T-cell (primary cell): Measurements from ENCODE around the gene PDHA1. TPM values are rescaled to one million over a fixed set of nuclear protein-coding genes. Genes with fewer than 3 reads are reported as not detected.
A peak's percentile ranks its signal among the peaks of the same experiment; 100 is the strongest.

Experiments
- ATAC-seq, 4 experiments: fragments of 200-7000 bp in 3 of 4; fragments of 150-1000 bp in 1 of 4; cut with Tn5 transposase; replicated peaks in 1 of 4; 1 replicate in 3 of 4; 2 replicates in 1 of 4; pipeline ENCODE4 v1.10.0; 2021; ENCODE audit warnings: moderate library complexity in 3 of 4, mild to moderate bottlenecking in 2 of 4, moderate number of reproducible peaks in 1 of 4
- CTCF ChIA-PET, 2 donors: fragments of 300-600 bp; sonication (Branson Sonifier 250); formaldehyde crosslinking; loops; one replicate each; lab custom pipeline; 2022; ENCODE audit warnings: antibody characterized with exemption in 2 of 2; lab: Charles Lee
- POLR2A ChIA-PET, 2 donors: fragments of 300-600 bp; sonication (Branson Sonifier 250); formaldehyde crosslinking; loops; one replicate each; lab custom pipeline; 2022; ENCODE audit warnings: antibody characterized with exemption in 2 of 2; lab: Charles Lee
- DNase-seq, 35 experiments: peaks; one replicate each; pipeline versions ENCODE4 v3.0.0 to v3.0.0-alpha.2; 2013 to 2023
- H3K27ac ChIP-seq: one replicate; pipeline ENCODE4 v1.5.1; 2013; ENCODE audit warnings: low read length
- H3K27me3 ChIP-seq, 2 experiments: replicated peaks in 1 of 2; 1 replicate in 1 of 2; 2 replicates in 1 of 2; pipeline versions ENCODE4 v1.6.1 to v1.7.0; 2013; ENCODE audit warnings: low read length in 1 of 2, mixed read lengths in 1 of 2; ENCODE audit not compliant: control insufficient read depth in 2 of 2, insufficient read depth in 2 of 2; ENCODE audit errors: extremely low read depth in 1 of 2
- H3K36me3 ChIP-seq, 2 donors: 1 replicate in 1 of 2; 2 replicates in 1 of 2; pipeline versions ENCODE4 v1.6.1 to v1.7.0; 2013; ENCODE audit warnings: low read length in 1 of 2; ENCODE audit not compliant: control insufficient read depth in 2 of 2, insufficient read depth in 1 of 2; ENCODE audit errors: extremely low read depth in 1 of 2
- H3K4me1 ChIP-seq, 2 experiments: 1 replicate in 1 of 2; 2 replicates in 1 of 2; pipeline versions ENCODE4 v1.6.1 to v1.7.0; 2013; ENCODE audit warnings: low read length in 2 of 2, mixed read lengths in 1 of 2; ENCODE audit not compliant: insufficient read depth in 2 of 2, control insufficient read depth in 1 of 2; ENCODE audit errors: extremely low read depth in 1 of 2
- H3K4me3 ChIP-seq, 2 donors: 1 replicate in 1 of 2; 2 replicates in 1 of 2; pipeline versions ENCODE4 v1.5.1 to v1.7.0; 2013; ENCODE audit warnings: mild to moderate bottlenecking in 2 of 2, low read length in 1 of 2, moderate library complexity in 1 of 2; ENCODE audit not compliant: control insufficient read depth in 1 of 2; ENCODE audit errors: extremely low read depth in 1 of 2
- H3K9me3 ChIP-seq: 2 replicates; pipeline ENCODE4 v1.7.0; 2013
- H3K27ac Mint-ChIP-seq, 2 donors: one replicate each; pipeline ENCODE4 v1.8.0; 2020 to 2021; ENCODE audit warnings: mild to moderate bottlenecking in 2 of 2, mixed read lengths in 2 of 2
- H3K27me3 Mint-ChIP-seq, 2 donors: one replicate each; pipeline ENCODE4 v1.8.0; 2021 to 2022; ENCODE audit warnings: mixed read lengths in 2 of 2
- H3K36me3 Mint-ChIP-seq: one replicate; pipeline ENCODE4 v1.8.0; 2021; ENCODE audit warnings: mixed read lengths
- H3K4me1 Mint-ChIP-seq, 3 donors: one replicate each; pipeline ENCODE4 v1.8.0; 2020 to 2022; ENCODE audit warnings: mixed read lengths in 3 of 3, mild to moderate bottlenecking in 1 of 3
- H3K4me3 Mint-ChIP-seq, 3 donors: one replicate each; pipeline ENCODE4 v1.8.0; 2020 to 2022; ENCODE audit warnings: mild to moderate bottlenecking in 3 of 3, mixed read lengths in 3 of 3, moderate library complexity in 3 of 3
- H3K9me3 Mint-ChIP-seq, 3 donors: one replicate each; pipeline ENCODE4 v1.8.0; 2020 to 2022; ENCODE audit warnings: mixed read lengths in 3 of 3
- WGBS: methylation state at CpG from one replicate; pipeline ENCODE4 v1.1.5; 2013; ENCODE audit warnings: missing lambda C conversion rate; ENCODE audit not compliant: insufficient coverage; 5-methylcytosine and 5-hydroxymethylcytosine counted together
- total RNA-seq, 35 experiments: library from RNA in 6 of 35; stranded (reverse) in 6 of 35; fragments of 120-200 nt in 1 of 35; gene quantifications; one replicate each; pipeline versions ENCODE4 v1.2.1 to v1.2.4 and lab custom pipeline; 2013 to 2026

The PDHA1 gene
- total RNA-seq, 5 donors from 2014 or later (not counting 1 experiment from before 2014, with no cell fraction given) = 84.0 to 120 (median 114) TPM

- peak in 1 of 4 experiments; percentile 42 for ATAC-seq
- ChIA-PET CTCF (no interaction called here), POLR2A (no interaction called here)
- Mint-ChIP-seq H3K27ac (peak overlapping the region; percentile 74 to 79), H3K9me3 (no peaks in the 10 kb centered on the region), H3K4me3 (no peak overlapping the region), H3K4me1 (peaks cover 8 to 28% (median 22%) of the 10 kb centered on the region in 3 donors), H3K36me3 (peaks cover 23% of the 10 kb centered on the region), H3K27me3 (peaks cover 0 to 4% of the 10 kb centered on the region in 2 donors)
- Histone ChIP-seq H3K36me3 (peaks cover 2 to 64% of the 10 kb centered on the region in 2 donors), H3K9me3 (no peaks in the 10 kb centered on the region), H3K27me3 (no peaks in the 10 kb centered on the region), H3K4me3 (no peak overlapping the region), H3K27ac (peak overlapping the region; percentile 68), H3K4me1 (peaks cover 0 to 18% of the 10 kb centered on the region in 2 experiments)
- peak in 1 of 35 experiments; percentile 18 for DNase-seq
- no CpG with 5 or more reads among the region's 8 CpGs for WGBS
These were observed 7.2 kb downstream of the PDHA1 start for GRCh38 chrX:19350941-19351384.

GRCh38 chrX:19354625-19355024 is 10.9 kb downstream of the PDHA1 start:
- H3K27me3 Mint-ChIP-seq = peaks cover 0 to 4% of the 10 kb centered on the region in 2 donors
- Histone ChIP-seq H3K4me3 (no peak overlapping the region), H3K27ac (no peak overlapping the region), H3K27me3 (no peaks in the 10 kb centered on the region), H3K4me1 (peaks cover 0 to 15% of the 10 kb centered on the region in 2 experiments), H3K36me3 (peaks cover 2 to 83% of the 10 kb centered on the region in 2 donors), H3K9me3 (no peaks in the 10 kb centered on the region)
- H3K9me3 Mint-ChIP-seq = no peaks in the 10 kb centered on the region
- ChIA-PET POLR2A (no interaction called here), CTCF (no interaction called here)
- H3K36me3 Mint-ChIP-seq = peaks cover 35% of the 10 kb centered on the region
- no peak for DNase-seq
- H3K27ac Mint-ChIP-seq = no peak overlapping the region
- 96% methylated on average over 5 of the region's 6 CpGs for WGBS
- no peak for ATAC-seq
- H3K4me1 Mint-ChIP-seq = peaks cover 0 to 14% (median 7%) of the 10 kb centered on the region in 3 donors
- no peak overlapping the region for H3K4me3 Mint-ChIP-seq

GRCh38 chrX:19358521-19358920 is 14.8 kb downstream of the PDHA1 start:
- POLR2A ChIA-PET = no interaction called here
- peaks cover 0 to 68% of the 10 kb centered on the region in 2 donors for H3K36me3 ChIP-seq
- H3K36me3 Mint-ChIP-seq = peaks cover 18% of the 10 kb centered on the region

GRCh38 chrX:19360903-19361302 is 17.2 kb downstream of the PDHA1 start:
- Mint-ChIP-seq H3K9me3 (no peaks in the 10 kb centered on the region), H3K27ac (no peak overlapping the region), H3K36me3 (peaks cover 16% of the 10 kb centered on the region), H3K4me1 (no peaks in the 10 kb centered on the region), H3K27me3 (no peaks in the 10 kb centered on the region), H3K4me3 (no peak overlapping the region)
- ATAC-seq = no peak
- Histone ChIP-seq H3K4me1 (no peaks in the 10 kb centered on the region), H3K27me3 (no peaks in the 10 kb centered on the region), H3K4me3 (no peak overlapping the region), H3K9me3 (no peaks in the 10 kb centered on the region), H3K36me3 (peaks cover 2 to 50% of the 10 kb centered on the region in 2 donors), H3K27ac (no peak overlapping the region)
- WGBS = 100% methylated on average over 3 of the region's 6 CpGs
- DNase-seq = no peak
- ChIA-PET CTCF (no interaction called here), POLR2A (interaction anchor here in 1 of 2 donors (0.6 kb wide), 1 partner anchor 763 kb away, joined by 3 read pairs; no protein-coding TSS in a partner anchor)

More at GRCh38 chrX:19358521-19358920, 14.8 kb downstream of the PDHA1 start:
- ATAC-seq (no peak), DNase-seq (no peak)
- no peaks in the 10 kb centered on the region for H3K4me1 ChIP-seq
- WGBS = no CpG with 5 or more reads among the region's 7 CpGs
- CTCF ChIA-PET = interaction anchor here in 1 of 2 donors (0.5 kb wide), 2 partner anchors 532 to 625 kb away, joined by 5 to 7 read pairs; no protein-coding TSS in a partner anchor
- no peaks in the 10 kb centered on the region for H3K4me1 Mint-ChIP-seq
- no peak overlapping the region for H3K27ac Mint-ChIP-seq
- H3K27me3 ChIP-seq = no peaks in the 10 kb centered on the region
- H3K4me3 Mint-ChIP-seq = no peak overlapping the region
- no peaks in the 10 kb centered on the region for H3K9me3 Mint-ChIP-seq
- no peak overlapping the region for H3K27ac ChIP-seq
- no peaks in the 10 kb centered on the region for H3K27me3 Mint-ChIP-seq
- no peaks in the 10 kb centered on the region for H3K9me3 ChIP-seq
- no peak overlapping the region for H3K4me3 ChIP-seq

GRCh38 chrX:19361701-19362100 is 18.0 kb downstream of the PDHA1 start:
- Mint-ChIP-seq H3K27me3 (no peaks in the 10 kb centered on the region), H3K27ac (no peak overlapping the region), H3K4me1 (no peaks in the 10 kb centered on the region), H3K36me3 (peaks cover 14% of the 10 kb centered on the region), H3K4me3 (no peak overlapping the region), H3K9me3 (peaks cover 0 to 3% (median 2%) of the 10 kb centered on the region in 3 donors)
- ChIA-PET POLR2A (no interaction called here), CTCF (no interaction called here)
- no peaks in the 10 kb centered on the region for H3K4me1 ChIP-seq
- DNase-seq (no peak), ATAC-seq (no peak)
- no peak overlapping the region for H3K4me3 ChIP-seq
- H3K36me3 ChIP-seq = peaks cover 2 to 43% of the 10 kb centered on the region in 2 donors
- no peak overlapping the region for H3K27ac ChIP-seq
- no peaks in the 10 kb centered on the region for H3K9me3 ChIP-seq
- no CpG with 5 or more reads among the region's 4 CpGs for WGBS
- no peaks in the 10 kb centered on the region for H3K27me3 ChIP-seq

- no CpG with 5 or more reads among the region's 6 CpGs for WGBS
- H3K4me3 ChIP-seq = no peak overlapping the region
- POLR2A ChIA-PET = interaction anchor here in 1 of 2 donors (0.6 kb wide), 1 partner anchor 9 kb away, joined by 3 read pairs; no protein-coding TSS in a partner anchor
- peaks cover 1 to 3% of the 10 kb centered on the region in 2 donors for H3K27me3 Mint-ChIP-seq
- peaks cover 2 to 3% of the 10 kb centered on the region in 2 donors for H3K36me3 ChIP-seq
- peaks cover 7% of the 10 kb centered on the region for H3K36me3 Mint-ChIP-seq
- CTCF ChIA-PET = interaction anchor here in 1 of 2 donors (0.6 to 0.7 kb wide), 2 partner anchors 524 to 694 kb away, joined by 8 read pairs; no protein-coding TSS in a partner anchor
- no peak for ATAC-seq
- DNase-seq = no peak
- H3K27ac ChIP-seq = no peak overlapping the region
- H3K9me3 Mint-ChIP-seq = peaks cover 0 to 6% (median 2%) of the 10 kb centered on the region in 3 donors
- H3K9me3 ChIP-seq = no peaks in the 10 kb centered on the region
- H3K27me3 ChIP-seq = no peaks in the 10 kb centered on the region
- H3K4me3 Mint-ChIP-seq = no peak overlapping the region
- H3K27ac Mint-ChIP-seq = no peak overlapping the region
- peaks cover 0 to 9% of the 10 kb centered on the region in 2 experiments for H3K4me1 ChIP-seq
- H3K4me1 Mint-ChIP-seq = peaks cover 5 to 9% (median 6%) of the 10 kb centered on the region in 3 donors
These were observed 24.8 kb downstream of the PDHA1 start for GRCh38 chrX:19368576-19368975.
